ENCODE measurements around the gene ZFAND5. TPM values are rescaled to one million over a fixed set of nuclear protein-coding genes. Genes with fewer than 3 reads are reported as not detected.

ZFAND5 gene
- total and polyA plus RNA-seq, 10 of the 15 experiments (the other 5 are each of a cell fraction or from before 2014, with no cell fraction given): 22.5 to 107 (median 63.3) TPM

GRCh38 chr9:72377041-72377440, 12.0 kb upstream of the ZFAND5 start:
- in situ Hi-C loops (cut with MboI) (no loop called here), intact Hi-C loops (cut with micrococcal nuclease; ENCODE audit: unreplicated experiment) (no loop called here)
- H3K27ac ChIP-seq (ENCODE audit: control insufficient read depth, insufficient read depth): no peak overlapping the region
- SMC1A ChIA-PET (ENCODE audit: uncharacterized antibody, unreplicated experiment): no interaction called here
- no peak overlapping the region for H2AFZ ChIP-seq (ENCODE audit: control insufficient read depth, low read depth, low read length)
- no peaks in the 10 kb centered on the region for H3K4me1 ChIP-seq (ENCODE audit: control insufficient read depth, insufficient read depth, low read length)
- no peaks in the 10 kb centered on the region for H3K27me3 ChIP-seq (replicated peaks in 1 of 2; ENCODE audit: control insufficient read depth in 2 of 2, insufficient read depth in 2 of 2, low read length in 1 of 2)
- H3K9ac ChIP-seq (ENCODE audit: control insufficient read depth, insufficient read depth, low read length): no peak overlapping the region
- DNase-seq (ENCODE audit: low read depth, low spot score) (no peak), ATAC-seq (no peak), FAIRE-seq (no peak)
- no peaks in the 10 kb centered on the region for H3K9me3 ChIP-seq (replicated peaks; ENCODE audit: control insufficient read depth, insufficient read depth, low read length)
- no peak overlapping the region for H3K4me2 ChIP-seq (ENCODE audit: control insufficient read depth, insufficient read depth)
- CTCF ChIA-PET: interaction anchor here (0.7 to 2.4 kb wide), 4 partner anchors 14 to 562 kb away, joined by 3 to 6 read pairs (median 3); no protein-coding TSS in a partner anchor
- no peak overlapping the region for H3K4me3 ChIP-seq
- RAD21 ChIA-PET (ENCODE audit: unreplicated experiment): no interaction called here
- 36% methylated on average over 4 of the region's 4 CpGs for WGBS (ENCODE audit: insufficient coverage, insufficient replicate concordance, low lambda C conversion rate, missing lambda C conversion rate)
- no peak for TF ChIP-seq EP300 (IDR thresholded peaks at IDR 0.05; ENCODE audit: borderline replicate concordance in 1 of 2, control insufficient read depth in 1 of 2, low read depth in 2 of 2, low read length in 2 of 2)
- TF ChIP-seq NR2C1 (IDR thresholded peaks at IDR 0.05): no peak
- no peak for TF ChIP-seq RFX5 (IDR thresholded peaks at IDR 0.05; ENCODE audit: low read depth, low read length)
- TF ChIP-seq SMAD5 (IDR thresholded peaks at IDR 0.05; ENCODE audit: low read depth): no peak
- TF ChIP-seq NBN (IDR thresholded peaks at IDR 0.05): no peak
- no peak for TF ChIP-seq BHLHE40 (IDR thresholded peaks at IDR 0.05; ENCODE audit: borderline replicate concordance in 1 of 2, low read depth in 2 of 2, low read length in 1 of 2)
- TF ChIP-seq, protein P1, sequence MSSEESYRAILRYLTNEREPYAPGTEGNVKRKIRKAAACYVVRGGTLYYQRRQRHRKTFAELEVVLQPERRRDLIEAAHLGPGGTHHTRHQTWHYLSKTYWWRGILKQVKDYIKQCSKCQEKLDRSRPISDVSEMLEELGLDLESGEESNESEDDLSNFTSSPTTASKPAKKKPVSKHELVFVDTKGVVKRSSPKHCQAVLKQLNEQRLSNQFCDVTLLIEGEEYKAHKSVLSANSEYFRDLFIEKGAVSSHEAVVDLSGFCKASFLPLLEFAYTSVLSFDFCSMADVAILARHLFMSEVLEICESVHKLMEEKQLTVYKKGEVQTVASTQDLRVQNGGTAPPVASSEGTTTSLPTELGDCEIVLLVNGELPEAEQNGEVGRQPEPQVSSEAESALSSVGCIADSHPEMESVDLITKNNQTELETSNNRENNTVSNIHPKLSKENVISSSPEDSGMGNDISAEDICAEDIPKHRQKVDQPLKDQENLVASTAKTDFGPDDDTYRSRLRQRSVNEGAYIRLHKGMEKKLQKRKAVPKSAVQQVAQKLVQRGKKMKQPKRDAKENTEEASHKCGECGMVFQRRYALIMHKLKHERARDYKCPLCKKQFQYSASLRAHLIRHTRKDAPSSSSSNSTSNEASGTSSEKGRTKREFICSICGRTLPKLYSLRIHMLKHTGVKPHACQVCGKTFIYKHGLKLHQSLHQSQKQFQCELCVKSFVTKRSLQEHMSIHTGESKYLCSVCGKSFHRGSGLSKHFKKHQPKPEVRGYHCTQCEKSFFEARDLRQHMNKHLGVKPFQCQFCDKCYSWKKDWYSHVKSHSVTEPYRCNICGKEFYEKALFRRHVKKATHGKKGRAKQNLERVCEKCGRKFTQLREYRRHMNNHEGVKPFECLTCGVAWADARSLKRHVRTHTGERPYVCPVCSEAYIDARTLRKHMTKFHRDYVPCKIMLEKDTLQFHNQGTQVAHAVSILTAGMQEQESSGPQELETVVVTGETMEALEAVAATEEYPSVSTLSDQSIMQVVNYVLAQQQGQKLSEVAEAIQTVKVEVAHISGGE (CRISPR knock-in tag; IDR thresholded peaks at IDR 0.05): no peak
- TF ChIP-seq MTA2 (IDR thresholded peaks at IDR 0.05; ENCODE audit: low read depth): no peak
- no peak for TF ChIP-seq HDAC2 (IDR thresholded peaks at IDR 0.05)
- no peak for TF ChIP-seq ZBED1 (IDR thresholded peaks at IDR 0.05; ENCODE audit: borderline replicate concordance)
- TF ChIP-seq RAD21 (IDR thresholded peaks at IDR 0.05; ENCODE audit: insufficient read depth, low read depth, low read length): no peak
- no peak for TF ChIP-seq SMC3 (IDR thresholded peaks at IDR 0.05; ENCODE audit: borderline replicate concordance, low read length)
- TF ChIP-seq MYC (IDR thresholded peaks at IDR 0.05; ENCODE audit: insufficient read depth, insufficient read length, insufficient replicate concordance, low read length, severe bottlenecking): no peak
- TF ChIP-seq, protein P2, sequence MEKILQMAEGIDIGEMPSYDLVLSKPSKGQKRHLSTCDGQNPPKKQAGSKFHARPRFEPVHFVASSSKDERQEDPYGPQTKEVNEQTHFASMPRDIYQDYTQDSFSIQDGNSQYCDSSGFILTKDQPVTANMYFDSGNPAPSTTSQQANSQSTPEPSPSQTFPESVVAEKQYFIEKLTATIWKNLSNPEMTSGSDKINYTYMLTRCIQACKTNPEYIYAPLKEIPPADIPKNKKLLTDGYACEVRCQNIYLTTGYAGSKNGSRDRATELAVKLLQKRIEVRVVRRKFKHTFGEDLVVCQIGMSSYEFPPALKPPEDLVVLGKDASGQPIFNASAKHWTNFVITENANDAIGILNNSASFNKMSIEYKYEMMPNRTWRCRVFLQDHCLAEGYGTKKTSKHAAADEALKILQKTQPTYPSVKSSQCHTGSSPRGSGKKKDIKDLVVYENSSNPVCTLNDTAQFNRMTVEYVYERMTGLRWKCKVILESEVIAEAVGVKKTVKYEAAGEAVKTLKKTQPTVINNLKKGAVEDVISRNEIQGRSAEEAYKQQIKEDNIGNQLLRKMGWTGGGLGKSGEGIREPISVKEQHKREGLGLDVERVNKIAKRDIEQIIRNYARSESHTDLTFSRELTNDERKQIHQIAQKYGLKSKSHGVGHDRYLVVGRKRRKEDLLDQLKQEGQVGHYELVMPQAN (conservative IDR thresholded peaks at IDR 0.05): no peak
- TF ChIP-seq TCF12 (IDR thresholded peaks at IDR 0.05; ENCODE audit: low read depth, low read length): no peak
- no peak for TF ChIP-seq ETV6 (conservative IDR thresholded peaks at IDR 0.05 in 1 of 2, IDR thresholded peaks at IDR 0.05 in 1 of 2; ENCODE audit: borderline replicate concordance in 1 of 2, low read depth in 1 of 2)
- TF ChIP-seq NFIC (IDR thresholded peaks at IDR 0.05; ENCODE audit: low read depth, low read length): no peak
- TF ChIP-seq CHD1 (IDR thresholded peaks at IDR 0.05; ENCODE audit: low read depth, low read length): no peak
- POLR2A ChIA-PET: no interaction called here
- H4K20me1 ChIP-seq (ENCODE audit: control insufficient read depth, insufficient read depth): no peaks in the 10 kb centered on the region
- H3K79me2 ChIP-seq (ENCODE audit: control insufficient read depth, insufficient read depth, low read length): no peaks in the 10 kb centered on the region
- BruUV-seq (replicated peaks): no TSS peak
- no peaks in the 10 kb centered on the region for H3K36me3 ChIP-seq (ENCODE audit: control insufficient read depth in 2 of 2, insufficient read depth in 2 of 2, low read length in 1 of 2)
